Right lobe of liver (tissue), 4 donors: ENCODE results near the gene PROZ.

Source experiments
- CTCF ChIP-seq, 4 donors: fragments of 200-600 bp in 3 of 4; fragments of 450-650 bp in 1 of 4; IDR thresholded peaks; one replicate each; pipeline versions ENCODE4 v1.5.1 to v1.8.0; 2016 to 2022; ENCODE audit warnings: antibody characterized with exemption in 4 of 4, mild to moderate bottlenecking in 2 of 4
- POLR2A ChIP-seq: fragments of 450-650 bp; IDR thresholded peaks from one replicate; pipeline ENCODE4 v1.6.1; 2017; ENCODE audit warnings: antibody characterized with exemption, mild to moderate bottlenecking
- donor health status: DM: no; HTN: no; CAD: no.
- donor health status: DM: no; HTN: no; CAD: no.
- donor health status: DM: no; HTN: yes; CAD: no.

- TF ChIP-seq CTCF (IDR thresholded peaks at IDR 0.05) (no peak), POLR2A (no peak)
Observed at GRCh38 chr13:113119166-113119821, 39.2 kb upstream of the PROZ start.
